A673 (cell line): ENCODE measurements around the gene DYNC2LI1. TPM values are rescaled to one million over a fixed set of nuclear protein-coding genes. Genes with fewer than 3 reads are reported as not detected.

Source experiments
- BruUV-seq: library from RNA; stranded (reverse); fragments of 400-500 nt; replicated peaks from 2 replicates; lab custom pipeline; 2021; lab: Mats Ljungman, UMichigan
- CTCF ChIA-PET: fragments of 300-600 bp; sonication (Branson Sonifier 250); formaldehyde crosslinking; loops from one replicate; lab custom pipeline; 2022; ENCODE audit warnings: antibody characterized with exemption; lab: Charles Lee
- POLR2A ChIA-PET: fragments of 300-600 bp; sonication (Branson Sonifier 250); formaldehyde crosslinking; loops from one replicate; lab custom pipeline; 2022; ENCODE audit warnings: antibody characterized with exemption; ENCODE audit not compliant: low non-redundant PET; lab: Charles Lee
- DNase-seq: peaks from one replicate; pipeline ENCODE4 v3.0.0-alpha.2; 2015; ENCODE audit warnings: low spot score
- H3K27ac ChIP-seq: fragments of 200-600 bp; sonication (generic); 2 replicates; pipeline ENCODE4 v1.5.1; 2016; ENCODE audit warnings: mixed run types, low read depth, mild to moderate bottlenecking, mixed read lengths, antibody characterized with exemption, low read length; ENCODE audit not compliant: poor library complexity, severe bottlenecking
- H3K27me3 ChIP-seq: fragments of 200-600 bp; sonication (generic); replicated peaks from 2 replicates; pipeline ENCODE4 v1.6.1; 2017; ENCODE audit warnings: mixed run types, low read depth, mild to moderate bottlenecking, mixed read lengths, antibody characterized with exemption, low read length; ENCODE audit not compliant: insufficient read depth, poor library complexity
- H3K36me3 ChIP-seq: fragments of 200-600 bp; sonication (generic); 2 replicates; pipeline ENCODE4 v1.6.1; 2016; ENCODE audit warnings: mixed run types, mild to moderate bottlenecking, mixed read lengths, antibody characterized with exemption, low read length; ENCODE audit not compliant: insufficient read depth, poor library complexity, severe bottlenecking
- H3K4me1 ChIP-seq: fragments of 200-600 bp; sonication (generic); 2 replicates; pipeline ENCODE4 v1.6.1; 2017; ENCODE audit warnings: mixed run types, mild to moderate bottlenecking, mixed read lengths, antibody characterized with exemption, low read length; ENCODE audit not compliant: insufficient read depth, poor library complexity, severe bottlenecking
- H3K4me3 ChIP-seq: fragments of 200-600 bp; sonication (generic); 2 replicates; pipeline ENCODE4 v1.5.1; 2016; ENCODE audit warnings: low read depth, mixed run types, mild to moderate bottlenecking, mixed read lengths, low read length; ENCODE audit not compliant: poor library complexity, severe bottlenecking
- H3K9me3 ChIP-seq: fragments of 200-600 bp; sonication (generic); 2 replicates; pipeline ENCODE4 v1.6.1; 2016; ENCODE audit warnings: mixed run types, low read depth, mild to moderate bottlenecking, mixed read lengths, antibody characterized with exemption, low read length; ENCODE audit not compliant: poor library complexity, severe bottlenecking
- EZH2 ChIP-seq: fragments of 200-600 bp; sonication (generic); IDR thresholded peaks from 2 replicates; pipeline ENCODE4 v1.6.1; 2017; ENCODE audit warnings: borderline replicate concordance, low read depth, mild to moderate bottlenecking, mixed read lengths, antibody characterized with exemption, low read length; ENCODE audit not compliant: poor library complexity, severe bottlenecking
- intact Hi-C: fragments of 100-400 bp; cut with micrococcal nuclease; formaldehyde crosslinking; loops from one replicate; pipeline ENCODE4 v1.10.0; 2022; ENCODE audit not compliant: unreplicated experiment
- total RNA-seq: library from RNA; stranded (reverse); gene quantifications from 2 replicates; pipeline ENCODE4 v1.2.3, GENCODE V29; 2021
- TF ChIP-seq, protein P1 (sequence below): fragments of 300-800, 200-600 bp; sonication (generic); conservative IDR thresholded peaks from 2 replicates; pipeline ENCODE4 v1.5.1; 2017; ENCODE audit warnings: low read depth, mild to moderate bottlenecking, antibody characterized with exemption, low read length, moderate library complexity, mixed read lengths

The DYNC2LI1 gene
- total RNA-seq, 1 experiment from 2014 or later: 14.8 TPM

DNA sequence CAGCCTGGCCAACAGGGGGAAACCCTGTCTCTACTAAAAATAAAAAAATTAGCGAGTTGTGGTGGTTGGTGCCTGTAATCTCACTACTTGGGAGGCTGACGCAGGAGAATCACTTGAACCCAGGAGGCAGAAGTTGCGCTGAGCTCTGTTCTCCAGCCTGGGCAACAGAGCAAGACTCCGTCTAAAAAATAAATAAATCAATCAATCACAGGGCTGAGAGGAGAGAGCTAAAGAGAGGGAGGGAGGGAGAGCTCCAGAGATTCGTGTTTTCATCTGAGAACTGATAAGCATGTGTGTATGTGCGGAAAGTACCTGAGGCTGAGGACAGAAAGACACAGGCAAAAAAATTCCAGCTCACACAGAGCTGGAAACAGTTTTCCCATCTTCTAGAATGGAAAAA, 37.2 kb upstream of the DYNC2LI1 start:
- H3K4me1 ChIP-seq: no peaks in the 10 kb centered on the region
- BruUV-seq: no TSS peak
- H3K27me3 ChIP-seq: no peaks in the 10 kb centered on the region
- ChIA-PET POLR2A (no interaction called here), CTCF (no interaction called here)
- no peaks in the 10 kb centered on the region for H3K36me3 ChIP-seq
- no peak for TF ChIP-seq EZH2
- TF ChIP-seq, protein P1, sequence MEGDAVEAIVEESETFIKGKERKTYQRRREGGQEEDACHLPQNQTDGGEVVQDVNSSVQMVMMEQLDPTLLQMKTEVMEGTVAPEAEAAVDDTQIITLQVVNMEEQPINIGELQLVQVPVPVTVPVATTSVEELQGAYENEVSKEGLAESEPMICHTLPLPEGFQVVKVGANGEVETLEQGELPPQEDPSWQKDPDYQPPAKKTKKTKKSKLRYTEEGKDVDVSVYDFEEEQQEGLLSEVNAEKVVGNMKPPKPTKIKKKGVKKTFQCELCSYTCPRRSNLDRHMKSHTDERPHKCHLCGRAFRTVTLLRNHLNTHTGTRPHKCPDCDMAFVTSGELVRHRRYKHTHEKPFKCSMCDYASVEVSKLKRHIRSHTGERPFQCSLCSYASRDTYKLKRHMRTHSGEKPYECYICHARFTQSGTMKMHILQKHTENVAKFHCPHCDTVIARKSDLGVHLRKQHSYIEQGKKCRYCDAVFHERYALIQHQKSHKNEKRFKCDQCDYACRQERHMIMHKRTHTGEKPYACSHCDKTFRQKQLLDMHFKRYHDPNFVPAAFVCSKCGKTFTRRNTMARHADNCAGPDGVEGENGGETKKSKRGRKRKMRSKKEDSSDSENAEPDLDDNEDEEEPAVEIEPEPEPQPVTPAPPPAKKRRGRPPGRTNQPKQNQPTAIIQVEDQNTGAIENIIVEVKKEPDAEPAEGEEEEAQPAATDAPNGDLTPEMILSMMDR: no peak
- H3K9me3 ChIP-seq: no peaks in the 10 kb centered on the region
- DNase-seq: no peak
- intact Hi-C loops: no loop called here
- H3K27ac ChIP-seq: no peak overlapping the region
- no peak overlapping the region for H3K4me3 ChIP-seq

DNA sequence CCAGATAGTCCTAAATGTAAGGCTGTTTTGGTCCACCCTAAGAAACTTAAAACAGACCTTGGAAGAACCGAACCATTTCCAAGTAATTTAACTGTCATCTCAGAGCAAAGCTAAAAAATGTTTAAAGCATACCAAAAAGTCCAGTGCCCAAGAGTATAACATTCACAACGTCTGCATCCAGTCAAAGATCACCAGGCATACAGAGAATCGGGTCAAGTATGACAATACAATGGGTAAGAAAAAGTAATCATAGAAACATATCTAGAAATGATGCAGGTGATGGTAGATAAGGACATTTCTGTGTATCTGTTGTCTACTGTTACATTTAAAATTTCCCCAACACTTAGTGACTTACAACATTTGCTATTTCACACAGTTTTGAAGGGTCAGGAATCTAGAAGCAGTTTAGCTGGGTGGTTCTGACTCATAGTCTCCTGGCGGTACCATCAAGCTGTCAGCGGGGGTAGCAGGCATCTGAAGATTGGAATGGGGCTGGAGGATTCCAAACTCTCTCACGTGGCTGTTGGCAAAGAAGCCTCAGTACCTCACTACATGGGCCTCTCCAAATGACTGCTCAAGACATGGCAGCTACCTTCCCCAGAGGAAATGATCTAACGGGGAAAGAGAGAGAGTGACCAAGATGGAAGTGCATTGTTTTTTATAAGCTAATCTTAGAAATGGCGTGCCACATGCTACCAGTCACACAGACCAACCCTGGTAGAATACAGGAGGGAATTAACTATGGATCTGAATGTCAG, 36.6 kb upstream of the DYNC2LI1 start:
- H3K4me1 ChIP-seq: no peaks in the 10 kb centered on the region
- DNase-seq: no peak
- no peak overlapping the region for H3K27ac ChIP-seq
- ChIA-PET POLR2A (no interaction called here), CTCF (no interaction called here)
- no peaks in the 10 kb centered on the region for H3K27me3 ChIP-seq
- TF ChIP-seq EZH2: no peak
- TF ChIP-seq, protein P1: no peak
- H3K4me3 ChIP-seq: no peak overlapping the region
- H3K36me3 ChIP-seq: no peaks in the 10 kb centered on the region
- BruUV-seq: no TSS peak
- intact Hi-C loops: no loop called here
- H3K9me3 ChIP-seq: no peaks in the 10 kb centered on the region

DNA sequence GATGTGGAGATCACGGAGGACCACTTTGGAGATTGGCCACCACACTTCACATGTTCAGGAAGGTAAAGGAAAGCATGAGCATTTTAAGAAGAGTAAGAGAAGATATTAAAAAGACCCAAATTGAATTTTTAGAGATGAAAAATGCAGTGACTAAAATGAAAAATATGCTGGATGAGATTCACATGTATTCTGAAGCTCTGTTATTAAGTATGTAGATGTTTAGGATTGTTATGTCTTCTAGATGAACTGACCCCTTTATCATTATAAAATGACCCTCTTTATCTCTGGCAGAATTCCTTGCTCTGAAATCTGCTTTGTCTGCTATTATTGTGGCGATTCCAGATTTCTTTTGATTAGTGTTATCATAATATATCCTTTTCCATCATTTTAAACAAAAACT, 36.0 kb upstream of the DYNC2LI1 start:
- DNase-seq: no peak
- no peaks in the 10 kb centered on the region for H3K36me3 ChIP-seq
- H3K27ac ChIP-seq: no peak overlapping the region
- CTCF ChIA-PET: no interaction called here
- no peaks in the 10 kb centered on the region for H3K9me3 ChIP-seq
- intact Hi-C loops: no loop called here
- BruUV-seq: no TSS peak
- POLR2A ChIA-PET: no interaction called here
- H3K27me3 ChIP-seq: no peaks in the 10 kb centered on the region
- H3K4me3 ChIP-seq: no peak overlapping the region
- TF ChIP-seq, protein P1: no peak
- no peak for TF ChIP-seq EZH2
- H3K4me1 ChIP-seq: no peaks in the 10 kb centered on the region
